Upper lobe of right lung (tissue), 1 donor: ENCODE data around the gene SOX10. TPM values are rescaled to one million over a fixed set of nuclear protein-coding genes. Genes with fewer than 3 reads are reported as not detected.

ENCODE experiments used
- ATAC-seq: fragments of 200-7000 bp; cut with Tn5 transposase; one replicate; pipeline ENCODE4 v1.9.1; 2020; ENCODE audit warnings: mild to moderate bottlenecking, moderate library complexity
- DNase-seq: peaks from one replicate; pipeline ENCODE4 v3.0.0-alpha.2; 2020
- H3K27ac ChIP-seq: fragments of 200-600 bp; one replicate; pipeline ENCODE4 v1.8.0; 2022
- H3K27me3 ChIP-seq: fragments of 200-600 bp; one replicate; pipeline ENCODE4 v1.8.0; 2022; ENCODE audit warnings: mild to moderate bottlenecking
- H3K36me3 ChIP-seq: fragments of 200-600 bp; one replicate; pipeline ENCODE4 v1.8.0; 2022
- H3K4me1 ChIP-seq: fragments of 200-600 bp; one replicate; pipeline ENCODE4 v1.8.0; 2022
- H3K4me3 ChIP-seq: fragments of 200-600 bp; one replicate; pipeline ENCODE4 v1.8.0; 2022; ENCODE audit warnings: mild to moderate bottlenecking
- H3K9me3 ChIP-seq: fragments of 200-600 bp; one replicate; pipeline ENCODE4 v1.8.0; 2022
- intact Hi-C: fragments of 100-400 bp; cut with DNase I; formaldehyde crosslinking; loops from one replicate; pipeline ENCODE4 v1.11.0; 2022
- microRNA-seq: library from miRNA; unstranded; fragments of <30 nt; microRNA quantifications from one replicate; pipeline ENCODE4 v1.2.0, GENCODE V29; 2020; ENCODE audit warnings: borderline microRNAs expressed
- total RNA-seq: library from RNA; stranded (reverse); fragmentation: NEBNext Ultra II Directional; extraction: Animal tissue kit (Norgen Biotek cat#: 25700); gene quantifications from one replicate; pipeline ENCODE4 v1.2.1, GENCODE V29; 2021
- TF ChIP-seq, protein P1 (sequence below): fragments of 200-600 bp; IDR thresholded peaks from one replicate; pipeline ENCODE4 v1.8.0; 2022; ENCODE audit warnings: antibody characterized with exemption
- donor health status: DM: no; HTN: yes; CAD: no; lungs with severe emphysema.

The SOX10 gene
- total RNA-seq, 1 donor from 2014 or later = not detected

- no peak overlapping the region for H3K27ac ChIP-seq
- no peaks in the 10 kb centered on the region for H3K4me1 ChIP-seq
- H3K9me3 ChIP-seq = no peaks in the 10 kb centered on the region
- intact Hi-C loops = no loop called here
- TF ChIP-seq, protein P1, sequence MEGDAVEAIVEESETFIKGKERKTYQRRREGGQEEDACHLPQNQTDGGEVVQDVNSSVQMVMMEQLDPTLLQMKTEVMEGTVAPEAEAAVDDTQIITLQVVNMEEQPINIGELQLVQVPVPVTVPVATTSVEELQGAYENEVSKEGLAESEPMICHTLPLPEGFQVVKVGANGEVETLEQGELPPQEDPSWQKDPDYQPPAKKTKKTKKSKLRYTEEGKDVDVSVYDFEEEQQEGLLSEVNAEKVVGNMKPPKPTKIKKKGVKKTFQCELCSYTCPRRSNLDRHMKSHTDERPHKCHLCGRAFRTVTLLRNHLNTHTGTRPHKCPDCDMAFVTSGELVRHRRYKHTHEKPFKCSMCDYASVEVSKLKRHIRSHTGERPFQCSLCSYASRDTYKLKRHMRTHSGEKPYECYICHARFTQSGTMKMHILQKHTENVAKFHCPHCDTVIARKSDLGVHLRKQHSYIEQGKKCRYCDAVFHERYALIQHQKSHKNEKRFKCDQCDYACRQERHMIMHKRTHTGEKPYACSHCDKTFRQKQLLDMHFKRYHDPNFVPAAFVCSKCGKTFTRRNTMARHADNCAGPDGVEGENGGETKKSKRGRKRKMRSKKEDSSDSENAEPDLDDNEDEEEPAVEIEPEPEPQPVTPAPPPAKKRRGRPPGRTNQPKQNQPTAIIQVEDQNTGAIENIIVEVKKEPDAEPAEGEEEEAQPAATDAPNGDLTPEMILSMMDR = no peak
- DNase-seq (no peak), ATAC-seq (no peak)
- H3K4me3 ChIP-seq = no peak overlapping the region
- no peaks in the 10 kb centered on the region for H3K27me3 ChIP-seq
- peaks cover 41% of the 10 kb centered on the region for H3K36me3 ChIP-seq
Measured at GRCh38 chr22:37924386-37925065, 59.8 kb downstream of the SOX10 start.

DNA sequence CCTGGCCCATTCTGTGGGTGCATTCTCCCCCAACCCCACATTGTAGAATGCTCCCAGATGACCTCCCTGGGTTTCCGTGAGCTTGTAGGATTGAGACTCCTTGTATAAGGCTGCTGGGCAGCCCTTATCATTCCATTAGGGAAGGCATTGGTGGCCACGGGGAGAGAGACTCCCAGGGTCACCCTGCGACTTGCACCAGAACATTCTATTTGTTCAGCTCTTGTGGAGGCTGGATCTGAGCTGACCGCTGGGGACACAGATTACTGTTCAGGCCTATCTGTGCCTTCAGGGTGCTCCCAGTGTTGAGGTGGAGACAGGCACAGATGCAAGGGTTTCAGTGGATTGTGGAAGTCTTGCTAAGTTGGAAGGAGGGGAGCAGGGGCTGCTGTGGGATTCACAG is 60.4 kb downstream of the SOX10 start:
- Histone ChIP-seq H3K27ac (no peak overlapping the region), H3K4me1 (no peaks in the 10 kb centered on the region), H3K9me3 (no peaks in the 10 kb centered on the region), H3K27me3 (no peaks in the 10 kb centered on the region), H3K4me3 (no peak overlapping the region), H3K36me3 (peaks cover 41% of the 10 kb centered on the region)
- intact Hi-C loops = no loop called here
- TF ChIP-seq, protein P1 = no peak
- ATAC-seq (no peak), DNase-seq (no peak)

Small RNA genes within 50 kb of the gene (microRNA-seq; reads per million reads assigned to microRNA genes)
- not detected for gene MIR4534
- not detected for gene MIR6820

Other genes starting within 250 kb of the SOX10 start
- gene GCAT, start 176.6 kb downstream of the SOX10 start, total RNA-seq = 8.8 TPM
- gene GALR3, start 161.2 kb downstream of the SOX10 start, total RNA-seq = not detected
- gene ANKRD54, start 140.2 kb downstream of the SOX10 start, total RNA-seq = 18.2 TPM
- 369 TPM for gene EIF3L, start 135.1 kb downstream of the SOX10 start, total RNA-seq
- 37.4 TPM for gene MICALL1, start 78.3 kb downstream of the SOX10 start, total RNA-seq
- gene C22orf23, start 31.0 kb downstream of the SOX10 start, total RNA-seq = not detected
- gene POLR2F, start 30.9 kb downstream of the SOX10 start, total RNA-seq = 49.0 TPM
- gene PICK1, start 72.8 kb upstream of the SOX10 start, total RNA-seq = 31.8 TPM
- gene SLC16A8, start 99.6 kb upstream of the SOX10 start, total RNA-seq = not detected
- gene BAIAP2L2, start 126.1 kb upstream of the SOX10 start, total RNA-seq = 0.29 TPM
- gene PLA2G6, start 197.3 kb upstream of the SOX10 start, total RNA-seq = 52.4 TPM
- gene MAFF, start 217.4 kb upstream of the SOX10 start, total RNA-seq = 48.9 TPM